GM23338 (cell line): ENCODE results near the gene GCN1. TPM values are rescaled to one million over a fixed set of nuclear protein-coding genes. Genes with fewer than 3 reads are reported as not detected.

Source experiments
- ATAC-seq: fragments of 200-7000 bp; cut with Tn5 transposase; 3 replicates; pipeline ENCODE4 v1.9.1; 2020
- DNase-seq: peaks from one replicate; pipeline ENCODE4 v3.0.0-alpha.2; 2015; ENCODE audit warnings: low spot score
- H2AFZ ChIP-seq: fragments of 200-600 bp; sonication (generic); 2 replicates; pipeline ENCODE4 v1.8.0; 2016; ENCODE audit warnings: antibody characterized with exemption, mild to moderate bottlenecking, moderate library complexity
- H3F3A ChIP-seq: fragments of 200-600 bp; sonication (generic); replicated peaks from 2 replicates; pipeline ENCODE4 v1.8.0; 2017; ENCODE audit warnings: antibody characterized with exemption, mixed run types, low read depth
- H3K27ac ChIP-seq: fragments of 200-600 bp; sonication (generic); 2 replicates; pipeline ENCODE4 v1.6.1; 2016; ENCODE audit warnings: low read depth
- H3K27me3 ChIP-seq: fragments of 200-600 bp; sonication (generic); 2 replicates; pipeline ENCODE4 v1.8.0; 2016; ENCODE audit warnings: mild to moderate bottlenecking, mixed run types, moderate library complexity; ENCODE audit not compliant: insufficient read depth
- H3K36me3 ChIP-seq: fragments of 200-600 bp; sonication (generic); 2 replicates; pipeline ENCODE4 v1.8.0; 2016; ENCODE audit warnings: mild to moderate bottlenecking; ENCODE audit not compliant: insufficient read depth
- H3K4me1 ChIP-seq: fragments of 200-600 bp; sonication (generic); 2 replicates; pipeline ENCODE4 v1.8.0; 2016; ENCODE audit warnings: mild to moderate bottlenecking, moderate library complexity; ENCODE audit not compliant: insufficient read depth
- H3K4me2 ChIP-seq: fragments of 200-600 bp; sonication (generic); 2 replicates; pipeline ENCODE4 v1.7.1; 2017; ENCODE audit warnings: mixed run types
- H3K4me3 ChIP-seq: fragments of 200-600 bp; sonication (generic); 2 replicates; pipeline ENCODE4 v1.6.1; 2016; ENCODE audit warnings: mixed run types
- H3K79me2 ChIP-seq: fragments of 200-600 bp; sonication (generic); replicated peaks from 2 replicates; pipeline ENCODE4 v1.8.0; 2017; ENCODE audit warnings: mild to moderate bottlenecking; ENCODE audit not compliant: insufficient read depth
- H3K9me2 ChIP-seq: fragments of 200-600 bp; sonication (generic); 2 replicates; pipeline ENCODE4 v1.8.0; 2017; ENCODE audit not compliant: insufficient read depth
- H4K20me1 ChIP-seq: fragments of 200-600 bp; sonication (generic); replicated peaks from 2 replicates; pipeline ENCODE4 v1.8.0; 2017; ENCODE audit warnings: mild to moderate bottlenecking; ENCODE audit not compliant: insufficient read depth
- H3K27ac Mint-ChIP-seq: 2 replicates; pipeline ENCODE4 v1.8.0; 2020; ENCODE audit warnings: inconsistent platforms, mild to moderate bottlenecking, moderate library complexity, mixed read lengths
- H3K27me3 Mint-ChIP-seq: 3 replicates; pipeline ENCODE4 v1.8.0; 2022; ENCODE audit warnings: low read depth, mild to moderate bottlenecking, moderate library complexity, mixed read lengths, inconsistent platforms; ENCODE audit not compliant: insufficient read depth, poor library complexity
- H3K36me3 Mint-ChIP-seq: 3 replicates; pipeline ENCODE4 v1.8.0; 2021; ENCODE audit warnings: low read depth, mild to moderate bottlenecking, inconsistent platforms, moderate library complexity, mixed read lengths
- H3K4me1 Mint-ChIP-seq: 3 replicates; pipeline ENCODE4 v1.8.0; 2020; ENCODE audit warnings: mild to moderate bottlenecking, inconsistent platforms, mixed read lengths
- H3K4me3 Mint-ChIP-seq: 3 replicates; pipeline ENCODE4 v1.8.0; 2021; ENCODE audit warnings: moderate library complexity, mild to moderate bottlenecking, inconsistent platforms, mixed read lengths
- H3K9me3 Mint-ChIP-seq: 3 replicates; pipeline ENCODE4 v1.8.0; 2020; ENCODE audit warnings: moderate library complexity, mild to moderate bottlenecking, inconsistent platforms, mixed read lengths
- CREB1 ChIP-seq: fragments of 250-450 bp; sonication (Bioruptor Pico); IDR thresholded peaks from 2 replicates; pipeline ENCODE4 v1.5.0; 2020; ENCODE audit warnings: low read depth, mild to moderate bottlenecking, moderate library complexity
- CTCF ChIP-seq, 2 experiments: fragments of 200-600 bp in 1 of 2; sonication (generic) in 1 of 2; conservative IDR thresholded peaks; 2 replicates each; pipeline versions ENCODE4 v1.5.1 to v1.6.1; 2016 to 2017; ENCODE audit warnings: antibody characterized with exemption in 2 of 2, low read depth in 2 of 2, mild to moderate bottlenecking in 2 of 2, moderate library complexity in 1 of 2
- ETS1 ChIP-seq: IDR thresholded peaks from 2 replicates; pipeline ENCODE4 v1.6.1; 2016; ENCODE audit warnings: antibody characterized with exemption
- EZH2 ChIP-seq: fragments of 200-600 bp; sonication (generic); IDR thresholded peaks from one replicate; pipeline ENCODE4 v1.8.0; 2017; ENCODE audit warnings: antibody characterized with exemption, mild to moderate bottlenecking, low read depth; ENCODE audit not compliant: unreplicated experiment
- EZH2phosphoT487 ChIP-seq: fragments of 200-600 bp; sonication (generic); IDR thresholded peaks from one replicate; pipeline ENCODE4 v1.8.1; 2018; ENCODE audit warnings: antibody characterized with exemption; ENCODE audit not compliant: unreplicated experiment
- JUNB ChIP-seq: IDR thresholded peaks from one replicate; pipeline ENCODE4 v1.6.1; 2016; ENCODE audit warnings: antibody characterized with exemption; ENCODE audit not compliant: unreplicated experiment
- NANOG ChIP-seq: IDR thresholded peaks from 2 replicates; pipeline ENCODE4 v1.6.1; 2016; ENCODE audit warnings: antibody characterized with exemption, borderline replicate concordance
- POLR2AphosphoS5 ChIP-seq: IDR thresholded peaks from 2 replicates; pipeline ENCODE4 v1.6.1; 2016; ENCODE audit warnings: antibody characterized with exemption, low read depth
- REST ChIP-seq: IDR thresholded peaks from one replicate; pipeline ENCODE4 v1.6.1; 2018; ENCODE audit warnings: antibody characterized with exemption; ENCODE audit not compliant: unreplicated experiment
- STAT1 ChIP-seq: IDR thresholded peaks from one replicate; pipeline ENCODE4 v1.6.1; 2016; ENCODE audit warnings: antibody characterized with exemption; ENCODE audit not compliant: unreplicated experiment
- ZNF114 ChIP-seq: fragments of 250-450 bp; sonication (Bioruptor Pico); IDR thresholded peaks from 2 replicates; pipeline ENCODE4 v1.5.0; 2020; ENCODE audit warnings: mild to moderate bottlenecking, moderate library complexity
- ZNF331 ChIP-seq: fragments of 250-450 bp; sonication (Bioruptor Pico); IDR thresholded peaks from 2 replicates; pipeline ENCODE4 v1.5.0; 2020; ENCODE audit warnings: low read depth, mild to moderate bottlenecking, moderate library complexity
- ZNF462 ChIP-seq: fragments of 250-450 bp; sonication (Bioruptor Pico); IDR thresholded peaks from 2 replicates; pipeline ENCODE4 v1.5.0; 2020; ENCODE audit warnings: mild to moderate bottlenecking, moderate library complexity
- polyA plus RNA-seq: library from polyadenylated mRNA; unstranded; fragments of >200 nt; fragmentation: Nextera tagmentation; extraction: Ambion mirVana; gene quantifications from 2 replicates; pipeline ENCODE4 v1.2.1, GENCODE V29; 2016
- total RNA-seq: library from RNA; depleted of rRNA; stranded (reverse); fragments of >200 nt; shearing (Covaris generic); gene quantifications from 2 replicates; pipeline ENCODE4 v1.2.3, GENCODE V29; 2014

The GCN1 gene
- total and polyA plus RNA-seq, 2 experiments from 2014 or later = 18.0 to 177 TPM

- ATAC-seq = no peak
- Histone ChIP-seq H3K4me3 (no peak overlapping the region), H3K4me1 (peaks cover 7% of the 10 kb centered on the region; the same call in 1 of the 2 replicates), H3K4me2 (no peak overlapping the region), H3K79me2 (no peaks in the 10 kb centered on the region), H3K9me2 (no peaks in the 10 kb centered on the region), H4K20me1 (peaks cover 7% of the 10 kb centered on the region), H2AFZ (no peak overlapping the region), H3F3A (0 out of 2 replicates have a peak, but pooled peaks cover 5% of the 10 kb centered on the region), H3K36me3 (peaks cover 84% of the 10 kb centered on the region), H3K27me3 (no peaks in the 10 kb centered on the region), H3K27ac (no peak overlapping the region)
- H3K27ac Mint-ChIP-seq = no peak overlapping the region
- H3K27me3 Mint-ChIP-seq = peaks cover 8% of the 10 kb centered on the region
- H3K36me3 Mint-ChIP-seq = peaks cover 98% of the 10 kb centered on the region
- DNase-seq = no peak
- no peaks in the 10 kb centered on the region for H3K9me3 Mint-ChIP-seq
- peaks cover 7% of the 10 kb centered on the region; the same call in 2 of the 3 replicates for H3K4me1 Mint-ChIP-seq
- no peak overlapping the region for H3K4me3 Mint-ChIP-seq
- TF ChIP-seq ZNF462 (CRISPR knock-in tag) = no peak
- TF ChIP-seq EZH2 = no peak
- no peak for TF ChIP-seq JUNB
- TF ChIP-seq POLR2AphosphoS5 = no peak
- no peak for TF ChIP-seq STAT1
- TF ChIP-seq REST = no peak
- no peak for TF ChIP-seq ZNF114 (CRISPR knock-in tag)
- no peak for TF ChIP-seq EZH2phosphoT487
- no peak for TF ChIP-seq ETS1
- TF ChIP-seq ZNF331 (CRISPR knock-in tag) = no peak
- no peak for TF ChIP-seq CREB1 (CRISPR knock-in tag)
- no peak for TF ChIP-seq NANOG
- no peak for TF ChIP-seq CTCF (conservative IDR thresholded peaks at IDR 0.05; ENCODE audit: low read depth in 2 of 2)
These were observed 62.3 kb downstream of the GCN1 start for GRCh38 chr12:120132054-120132836.
